GM18526 (cell line): ENCODE results near the gene SKIC2.

Source experiments
- POLR2A ChIP-seq: IDR thresholded peaks from 3 replicates; pipeline ENCODE4 v1.6.1; 2011; ENCODE audit not compliant: insufficient read length; ENCODE audit errors: extremely low read depth

Gene SKIC2

GRCh38 chr6:31963921-31964320, 4.9 kb downstream of the SKIC2 start:
- no peak for TF ChIP-seq POLR2A

DNA sequence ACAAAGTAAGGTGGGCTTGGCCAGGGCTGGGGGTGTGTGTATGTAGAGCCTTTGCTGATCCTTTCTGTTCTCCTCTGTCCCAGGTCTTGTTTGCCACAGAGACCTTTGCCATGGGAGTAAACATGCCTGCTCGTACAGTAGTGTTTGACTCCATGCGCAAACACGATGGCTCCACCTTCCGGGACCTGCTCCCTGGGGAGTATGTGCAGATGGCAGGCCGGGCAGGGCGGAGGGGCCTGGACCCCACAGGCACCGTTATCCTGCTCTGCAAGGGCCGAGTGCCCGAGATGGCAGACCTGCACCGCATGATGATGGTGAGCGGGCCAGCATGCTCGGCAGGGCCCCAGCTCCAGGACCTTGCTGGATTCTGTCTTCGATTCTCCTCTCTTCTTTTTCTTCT, 6.7 kb downstream of the SKIC2 start:
- no peak for TF ChIP-seq POLR2A

DNA sequence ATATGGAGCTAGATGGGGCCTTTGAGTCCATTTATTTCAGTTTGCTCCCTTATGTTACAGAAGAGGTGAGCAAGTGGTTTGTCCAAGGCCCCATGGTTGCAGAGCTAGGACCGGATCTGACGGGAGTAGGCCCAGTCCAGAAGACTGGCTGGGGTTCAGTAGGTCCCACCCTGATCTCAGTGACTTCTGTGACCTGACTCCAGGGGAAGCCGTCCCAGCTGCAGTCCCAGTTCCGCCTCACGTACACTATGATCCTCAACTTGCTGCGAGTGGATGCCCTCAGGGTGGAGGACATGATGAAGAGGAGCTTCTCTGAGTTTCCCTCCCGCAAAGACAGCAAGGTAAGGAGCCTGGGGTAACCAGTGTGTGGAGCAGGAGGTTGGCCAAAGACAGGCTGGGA, 7.5 kb downstream of the SKIC2 start:
- TF ChIP-seq POLR2A = no peak

DNA sequence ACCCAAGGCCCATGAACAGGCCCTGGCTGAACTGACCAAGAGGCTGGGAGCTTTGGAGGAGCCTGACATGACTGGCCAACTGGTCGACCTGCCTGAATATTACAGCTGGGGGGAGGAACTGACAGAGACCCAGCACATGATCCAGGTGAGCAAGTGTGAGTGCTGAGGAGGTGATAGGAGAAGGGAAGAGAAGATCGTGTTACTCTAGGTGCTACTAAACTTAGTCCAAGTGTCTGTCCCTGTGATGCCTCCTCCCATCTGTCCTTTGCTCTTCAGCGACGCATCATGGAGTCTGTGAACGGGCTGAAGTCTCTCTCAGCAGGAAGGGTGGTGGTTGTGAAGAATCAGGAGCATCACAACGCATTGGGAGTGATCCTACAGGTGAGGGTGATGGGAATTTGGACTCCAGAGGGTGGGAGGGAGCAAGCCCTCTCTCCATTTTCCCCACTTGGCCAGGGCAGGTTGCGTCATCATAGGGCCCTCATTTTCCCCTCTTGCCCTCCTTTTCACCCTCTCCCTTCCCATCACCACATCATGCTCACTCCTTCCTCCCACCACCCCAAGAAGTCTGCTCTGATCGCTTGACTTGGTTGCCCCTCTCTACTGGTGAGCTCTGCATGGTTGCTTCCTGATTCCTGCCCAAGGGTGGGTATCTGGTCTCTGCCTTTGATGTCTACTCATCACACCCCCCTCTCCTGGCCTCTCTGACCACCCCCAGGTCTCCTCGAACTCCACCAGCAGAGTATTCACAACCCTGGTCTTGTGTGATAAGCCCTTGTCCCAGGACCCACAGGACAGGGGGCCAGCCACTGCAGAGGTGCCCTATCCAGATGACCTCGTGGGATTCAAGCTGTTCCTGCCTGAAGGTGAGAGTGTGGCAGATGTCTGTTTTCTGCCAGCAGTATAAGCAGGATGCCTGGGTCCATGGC, 8.3 kb downstream of the SKIC2 start:
- TF ChIP-seq POLR2A = no peak

- no peak for TF ChIP-seq POLR2A
These were observed 8.9 kb downstream of the SKIC2 start for GRCh38 chr6:31967926-31968320.

DNA sequence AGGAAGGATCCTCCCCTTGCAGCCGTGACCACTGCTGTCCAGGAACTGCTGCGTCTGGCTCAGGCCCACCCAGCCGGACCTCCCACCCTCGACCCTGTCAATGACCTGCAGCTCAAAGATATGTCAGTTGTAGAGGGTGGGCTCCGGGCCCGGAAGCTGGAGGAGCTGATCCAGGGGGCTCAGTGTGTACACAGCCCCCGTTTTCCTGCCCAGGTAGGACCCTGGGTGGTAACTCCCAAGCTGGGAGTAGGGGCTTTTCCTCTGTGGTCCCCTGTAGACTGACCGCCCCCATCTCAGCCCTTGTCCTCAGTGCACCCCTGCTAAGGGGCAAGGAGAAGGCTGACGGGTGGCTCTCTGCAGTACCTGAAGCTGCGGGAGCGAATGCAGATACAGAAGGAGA, 9.4 kb downstream of the SKIC2 start:
- no peak for TF ChIP-seq POLR2A

DNA sequence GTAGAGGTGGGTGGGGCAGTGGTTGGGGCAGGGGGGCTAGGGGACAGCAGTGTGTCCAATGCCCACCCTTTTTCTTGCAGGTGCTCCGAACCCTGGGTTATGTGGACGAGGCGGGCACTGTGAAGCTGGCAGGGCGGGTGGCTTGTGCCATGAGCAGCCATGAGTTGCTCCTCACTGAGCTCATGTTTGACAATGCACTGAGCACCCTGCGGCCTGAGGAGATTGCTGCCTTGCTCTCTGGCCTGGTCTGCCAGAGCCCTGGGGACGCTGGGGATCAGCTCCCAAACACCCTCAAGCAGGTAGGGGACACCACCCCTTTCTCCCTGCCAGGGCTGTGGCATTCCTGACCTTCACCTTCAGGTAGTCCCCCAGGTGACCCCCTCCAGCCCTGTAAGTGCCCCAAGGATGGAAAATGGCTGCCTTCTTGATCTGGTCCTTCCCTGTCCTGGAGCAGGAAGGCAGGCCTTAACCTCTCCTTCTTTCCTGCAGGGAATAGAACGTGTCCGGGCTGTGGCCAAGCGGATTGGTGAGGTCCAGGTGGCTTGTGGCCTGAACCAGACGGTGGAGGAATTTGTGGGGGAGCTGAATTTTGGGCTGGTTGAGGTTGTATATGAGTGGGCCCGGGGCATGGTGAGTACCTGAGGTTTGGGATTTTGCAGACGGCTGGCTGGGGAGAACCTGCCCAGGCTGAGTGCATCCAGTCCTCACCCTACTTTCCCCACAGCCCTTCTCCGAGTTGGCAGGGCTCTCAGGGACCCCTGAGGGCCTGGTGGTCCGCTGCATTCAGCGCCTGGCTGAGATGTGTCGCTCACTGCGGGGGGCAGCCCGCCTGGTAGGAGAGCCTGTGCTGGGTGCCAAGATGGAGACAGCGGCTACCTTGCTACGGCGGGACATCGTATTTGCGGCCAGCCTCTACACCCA, 10.1 kb downstream of the SKIC2 start:
- TF ChIP-seq POLR2A = no peak

DNA sequence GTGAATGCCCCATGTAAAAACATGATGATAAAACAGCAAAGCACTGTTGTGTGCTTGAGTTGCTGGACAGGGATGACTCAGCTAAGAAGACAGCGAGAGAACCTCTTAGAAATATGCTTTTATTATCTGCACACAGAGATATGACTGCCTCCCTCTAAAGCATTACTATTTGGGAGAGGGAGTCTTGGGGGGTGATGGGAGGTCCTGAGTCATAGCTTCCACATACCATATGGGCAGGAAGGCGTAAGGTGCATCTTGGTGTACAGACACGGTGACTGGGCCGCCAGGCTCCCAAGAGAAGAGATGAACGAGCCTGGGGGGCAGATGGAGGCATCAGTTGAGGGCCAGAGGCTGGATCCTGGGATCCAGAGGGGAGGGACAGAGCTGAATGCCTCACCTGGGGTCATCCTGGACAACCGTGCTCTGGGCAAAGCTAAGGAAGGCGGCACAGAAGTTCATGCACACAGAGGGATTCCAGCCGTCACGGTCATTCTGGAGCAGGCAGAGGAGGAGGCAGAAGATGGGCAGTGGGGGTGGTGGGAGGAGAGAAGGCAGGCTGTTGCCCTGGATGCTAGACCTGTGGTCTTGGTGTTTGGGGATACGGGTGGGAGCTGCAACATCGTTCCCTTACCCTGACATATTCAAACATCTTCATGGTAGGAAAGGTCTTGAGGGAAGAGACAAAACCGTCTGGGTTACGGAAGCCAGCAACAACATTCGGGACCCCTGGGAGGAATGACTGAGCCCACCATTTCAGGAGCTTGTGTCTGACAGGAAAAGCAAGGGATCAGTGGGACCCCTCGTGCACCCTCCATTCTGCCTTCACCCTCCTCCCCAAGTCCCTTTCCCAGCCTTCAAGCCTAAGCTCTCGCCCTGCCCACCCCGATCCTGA, 11.0 kb downstream of the SKIC2 start:
- no peak for TF ChIP-seq POLR2A

GRCh38 chr6:31970604-31971271, 11.8 kb downstream of the SKIC2 start:
- TF ChIP-seq POLR2A = no peak

DNA sequence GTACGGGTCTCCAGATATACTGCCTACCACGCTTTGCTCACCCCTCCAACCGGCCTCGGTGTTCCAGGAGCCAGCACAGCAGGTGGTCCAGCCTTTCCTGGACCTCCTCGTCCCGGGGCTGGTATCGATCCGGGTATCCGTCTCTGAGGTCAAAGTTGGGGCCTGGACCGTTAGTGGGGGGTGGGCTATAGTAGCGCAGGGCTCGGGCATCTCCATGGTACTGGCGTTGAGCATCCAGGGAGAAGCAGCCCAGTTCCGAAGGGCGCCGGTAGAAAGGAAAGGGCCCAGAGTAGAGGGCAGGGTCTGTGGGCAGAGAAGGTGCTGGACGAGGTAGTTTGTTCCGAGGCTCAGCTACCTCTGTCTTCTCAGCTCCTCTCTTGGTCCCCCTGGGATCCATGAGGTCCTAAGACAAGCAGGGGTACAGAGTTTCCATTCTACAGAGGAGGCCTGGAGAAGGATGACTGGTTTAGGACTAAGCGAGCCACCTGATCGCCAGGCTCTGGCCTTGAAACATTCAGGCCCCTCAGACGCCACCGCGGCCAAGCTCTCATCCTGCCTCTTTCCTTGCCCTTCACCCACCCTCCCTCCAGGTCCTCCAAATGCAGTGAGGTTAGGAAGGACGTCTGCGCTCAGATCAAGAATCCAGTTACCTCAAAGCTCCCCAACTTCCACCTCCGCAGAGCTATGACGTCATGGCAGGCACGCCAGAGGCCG, 12.5 kb downstream of the SKIC2 start:
- TF ChIP-seq POLR2A = no peak

- TF ChIP-seq POLR2A = peak; percentile 57
These were observed 13.2 kb downstream of the SKIC2 start, which contains the start of gene DXO for GRCh38 chr6:31971993-31972708. TSS of gene DXO (minus strand) at chr6:31972138. CDS start at chr6:31971675, 463 bp downstream.

DNA sequence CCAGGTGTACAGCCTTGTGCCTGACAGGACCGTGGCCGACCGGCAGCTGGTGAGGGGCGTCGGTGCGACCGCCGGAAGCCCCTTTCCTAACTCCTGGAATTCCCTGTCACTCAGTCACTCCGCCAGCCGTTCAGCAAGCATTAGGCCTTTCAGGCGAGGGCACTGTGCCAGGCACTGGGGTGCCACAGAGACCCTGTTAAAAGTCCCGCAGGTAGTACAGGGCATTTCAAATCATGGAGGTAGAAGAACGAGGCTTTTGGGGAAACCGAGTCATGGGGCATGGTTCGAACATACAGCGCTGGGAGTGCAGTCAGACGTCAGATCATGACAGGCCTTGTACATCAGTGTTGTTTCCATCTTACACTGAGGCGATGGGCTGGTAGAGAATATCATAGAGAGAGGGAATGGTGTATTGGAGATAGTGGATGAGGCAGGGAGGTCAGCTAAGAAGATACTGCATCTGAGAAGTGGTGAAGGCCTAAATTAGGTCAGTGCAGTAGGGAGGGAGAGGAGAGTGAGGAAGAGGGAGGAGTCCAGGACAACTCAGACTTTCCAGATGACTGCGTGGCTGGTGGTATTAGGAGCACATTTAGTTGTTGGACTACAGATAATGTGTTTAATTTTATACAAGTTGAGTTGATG, 13.9 kb downstream of the SKIC2 start:
- no peak for TF ChIP-seq POLR2A
